Adipocyte (in vitro differentiated cells): ENCODE measurements around the gene TMEM132A.
"Not testable (repeated sequence)": the region's sequence is repeated elsewhere in the genome, so short reads cannot be mapped to it uniquely, and the experiment has no call there.

Source experiments
- DNase-seq: peaks from one replicate; pipeline ENCODE4 v3.0.0-alpha.2; 2015; ENCODE audit warnings: low read depth
- H3K27me3 ChIP-seq: replicated peaks from 2 replicates; pipeline ENCODE4 v1.7.0; 2013; ENCODE audit warnings: mild to moderate bottlenecking, low read length, moderate library complexity; ENCODE audit not compliant: control insufficient read depth, insufficient read depth
- H3K36me3 ChIP-seq: 2 replicates; pipeline ENCODE4 v1.7.0; 2013; ENCODE audit warnings: low read length, mild to moderate bottlenecking, moderate library complexity; ENCODE audit not compliant: control insufficient read depth, insufficient read depth, severe bottlenecking
- H3K4me1 ChIP-seq: 2 replicates; pipeline ENCODE4 v1.7.0; 2013; ENCODE audit warnings: mild to moderate bottlenecking, low read length, moderate library complexity; ENCODE audit not compliant: control insufficient read depth, insufficient read depth
- H3K4me3 ChIP-seq: 2 replicates; pipeline ENCODE4 v1.7.0; 2013; ENCODE audit warnings: mild to moderate bottlenecking, low read length, moderate library complexity
- H3K9ac ChIP-seq: 2 replicates; pipeline ENCODE4 v1.7.0; 2013; ENCODE audit warnings: mild to moderate bottlenecking, low read length, moderate library complexity
- H3K9me3 ChIP-seq: 2 replicates; pipeline ENCODE4 v1.7.0; 2013; ENCODE audit warnings: mild to moderate bottlenecking, low read length, moderate library complexity; ENCODE audit not compliant: control insufficient read depth

Gene TMEM132A

GRCh38 chr11:60968223-60968622, 44.0 kb downstream of the TMEM132A start:
- DNase-seq, result no peak
- no peak overlapping the region for H3K4me3 ChIP-seq
- no peaks in the 10 kb centered on the region for H3K36me3 ChIP-seq
- peaks cover 12% of the 10 kb centered on the region for H3K9me3 ChIP-seq
- H3K27me3 ChIP-seq, result peaks cover 25% of the 10 kb centered on the region
- no peaks in the 10 kb centered on the region for H3K4me1 ChIP-seq
- no peak overlapping the region for H3K9ac ChIP-seq

- DNase-seq, result peak; percentile 56
Measured at GRCh38 chr11:60970369-60970774, 46.1 kb downstream of the TMEM132A start.

GRCh38 chr11:60970890-60971289, 46.6 kb downstream of the TMEM132A start:
- Histone ChIP-seq H3K36me3 (no peaks in the 10 kb centered on the region), H3K9ac (no peak overlapping the region), H3K9me3 (peaks cover 12% of the 10 kb centered on the region), H3K27me3 (peaks cover 33% of the 10 kb centered on the region), H3K4me3 (no peak overlapping the region), H3K4me1 (no peaks in the 10 kb centered on the region)
- no peak for DNase-seq

More at GRCh38 chr11:60970369-60970774, 46.1 kb downstream of the TMEM132A start:
- H3K27me3 ChIP-seq, result peaks cover 33% of the 10 kb centered on the region
- peaks cover 12% of the 10 kb centered on the region for H3K9me3 ChIP-seq
- no peaks in the 10 kb centered on the region for H3K36me3 ChIP-seq
- H3K9ac ChIP-seq, result no peak overlapping the region
- H3K4me1 ChIP-seq, result no peaks in the 10 kb centered on the region
- no peak overlapping the region for H3K4me3 ChIP-seq

- Histone ChIP-seq H3K36me3 (no peaks in the 10 kb centered on the region), H3K4me3 (no peak within 1 kb of the TSS), H3K27me3 (peaks cover 27% of the 10 kb centered on the region), H3K9me3 (peaks cover 12% of the 10 kb centered on the region), H3K4me1 (no peaks in the 10 kb centered on the region), H3K9ac (no peak within 1 kb of the TSS)
- no peak for DNase-seq
Measured at GRCh38 chr11:60971520-60971919, 47.3 kb downstream of the TMEM132A start, which contains the start of gene CD6. TSS of gene CD6 (plus strand) at chr11:60971680. CDS start at chr11:60971866, 186 bp downstream.

- H3K9me3 ChIP-seq, result peaks cover 12% of the 10 kb centered on the region
- no peak for DNase-seq
- H3K4me3 ChIP-seq, result no peak overlapping the region
- H3K27me3 ChIP-seq, result peaks cover 30% of the 10 kb centered on the region
- no peak overlapping the region for H3K9ac ChIP-seq
- no peaks in the 10 kb centered on the region for H3K36me3 ChIP-seq
- no peaks in the 10 kb centered on the region for H3K4me1 ChIP-seq
Measured at GRCh38 chr11:60972182-60973030, 48.1 kb downstream of the TMEM132A start.

- DNase-seq, result no peak
- Histone ChIP-seq H3K4me1 (no peaks in the 10 kb centered on the region), H3K9ac (no peak overlapping the region), H3K4me3 (no peak overlapping the region), H3K9me3 (peaks cover 4% of the 10 kb centered on the region), H3K27me3 (peaks cover 39% of the 10 kb centered on the region), H3K36me3 (no peaks in the 10 kb centered on the region)
Measured at GRCh38 chr11:60973699-60974098, 49.4 kb downstream of the TMEM132A start.

- H3K9ac ChIP-seq, H3K4me1 ChIP-seq, H3K4me3 ChIP-seq, H3K9me3 ChIP-seq, H3K36me3 ChIP-seq, DNase-seq: not testable (repeated sequence)
- H3K27me3 ChIP-seq, result peaks cover 45% of the 10 kb centered on the region
Measured at GRCh38 chr11:60974316-60974715, 50.1 kb downstream of the TMEM132A start.

- no peak overlapping the region for H3K4me3 ChIP-seq
- no peak for DNase-seq
Measured at GRCh38 chr11:60974726-60975125, 50.5 kb downstream of the TMEM132A start.

GRCh38 chr11:60977224-60977623, 53.0 kb downstream of the TMEM132A start:
- no peak for DNase-seq
- Histone ChIP-seq H3K27me3 (peaks cover 40% of the 10 kb centered on the region), H3K4me3 (no peak overlapping the region), H3K36me3 (no peaks in the 10 kb centered on the region), H3K4me1 (no peaks in the 10 kb centered on the region), H3K9ac (no peak overlapping the region), H3K9me3 (no peaks in the 10 kb centered on the region)

More at GRCh38 chr11:60974726-60975125, 50.5 kb downstream of the TMEM132A start:
- H3K9me3 ChIP-seq, result no peaks in the 10 kb centered on the region
- no peaks in the 10 kb centered on the region for H3K4me1 ChIP-seq
- H3K36me3 ChIP-seq, result no peaks in the 10 kb centered on the region
- peaks cover 45% of the 10 kb centered on the region for H3K27me3 ChIP-seq
- no peak overlapping the region for H3K9ac ChIP-seq

GRCh38 chr11:60977836-60978235, 53.6 kb downstream of the TMEM132A start:
- Histone ChIP-seq H3K4me3 (no peak overlapping the region), H3K9ac (no peak overlapping the region)
- DNase-seq, result no peak

GRCh38 chr11:60978546-60979380, 54.5 kb downstream of the TMEM132A start:
- Histone ChIP-seq H3K27me3 (peaks cover 34% of the 10 kb centered on the region), H3K36me3 (no peaks in the 10 kb centered on the region), H3K4me3 (no peak overlapping the region), H3K9me3 (peaks cover 2% of the 10 kb centered on the region), H3K9ac (no peak overlapping the region), H3K4me1 (no peaks in the 10 kb centered on the region)
- no peak for DNase-seq

More at GRCh38 chr11:60977836-60978235, 53.6 kb downstream of the TMEM132A start:
- no peaks in the 10 kb centered on the region for H3K9me3 ChIP-seq
- H3K36me3 ChIP-seq, result no peaks in the 10 kb centered on the region
- peaks cover 40% of the 10 kb centered on the region for H3K27me3 ChIP-seq
- no peaks in the 10 kb centered on the region for H3K4me1 ChIP-seq
